ENCODE data around the gene WSCD2. TPM values are rescaled to one million over a fixed set of nuclear protein-coding genes. Genes with fewer than 3 reads are reported as not detected.

Gene WSCD2
- total and polyA plus RNA-seq, 2 donors (not counting 3 experiments of a cell fraction or from before 2014, with no cell fraction given), result not detected

- H3K36me3 ChIP-seq (ENCODE audit: control insufficient read depth in 2 of 2, extremely low read depth in 1 of 2, insufficient read depth in 2 of 2, low read length in 2 of 2), result no peaks in the 10 kb centered on the region
- no peaks in the 10 kb centered on the region for H3K79me2 ChIP-seq (ENCODE audit: control insufficient read depth, insufficient read depth, low read length)
- dilution Hi-C loops (cut with MboI; ENCODE audit: extremely low pct_ligation_motif_present, low sequenced_read_pairs) (no loop called here), intact Hi-C loops (cut with micrococcal nuclease) (no loop called here)
- no peak overlapping the region for H2AFZ ChIP-seq (ENCODE audit: low read depth, low read length)
- H3K4me2 ChIP-seq (ENCODE audit: insufficient read depth, low read length), result no peak overlapping the region
- FAIRE-seq (no peak), DNase-seq (ENCODE audit: low read depth, low spot score) (no peak)
- no peaks in the 10 kb centered on the region for H3K9me1 ChIP-seq (replicated peaks; ENCODE audit: control insufficient read depth, extremely low read depth, insufficient read depth, low read length)
- no peak overlapping the region for H3K9ac ChIP-seq (replicated peaks; ENCODE audit: extremely low read depth, insufficient read depth, low read length)
- ChIA-PET POLR2A (no interaction called here), CTCF (no interaction called here)
- no peaks in the 10 kb centered on the region for H3K4me1 ChIP-seq (ENCODE audit: control insufficient read depth, extremely low read depth, insufficient read depth, low read length)
- no peaks in the 10 kb centered on the region for H4K20me1 ChIP-seq (replicated peaks; ENCODE audit: control insufficient read depth, extremely low read depth, insufficient read depth, low read length)
- H3K27ac ChIP-seq (ENCODE audit: insufficient read depth, low read depth, low read length), result no peak overlapping the region
- no TSS peak for BruUV-seq (replicated peaks)
- no peaks in the 10 kb centered on the region for H3K9me3 ChIP-seq (replicated peaks; ENCODE audit: control insufficient read depth, insufficient read depth, low read length)
- H3K4me3 ChIP-seq (replicated peaks in 1 of 3; ENCODE audit: insufficient read depth in 1 of 3, low read depth in 1 of 3, low read length in 3 of 3), result no peak overlapping the region
- TF ChIP-seq JUN (IDR thresholded peaks at IDR 0.05; ENCODE audit: borderline replicate concordance, insufficient read depth, insufficient read length, low read depth), result no peak
- TF ChIP-seq MYC (IDR thresholded peaks at IDR 0.05; ENCODE audit: low read depth, low read length), result no peak
- no peak for TF ChIP-seq POLR2AphosphoS5 (IDR thresholded peaks at IDR 0.05; ENCODE audit: insufficient read depth, low read depth, low read length)
- no peaks in the 10 kb centered on the region for H3K27me3 ChIP-seq (ENCODE audit: control insufficient read depth in 2 of 2, insufficient read depth in 2 of 2, low read length in 2 of 2)
Observed at GRCh38 chr12:108147279-108147678, 18.2 kb downstream of the WSCD2 start.

- Histone ChIP-seq H3K27me3 (ENCODE audit: control insufficient read depth in 2 of 2, insufficient read depth in 2 of 2, low read length in 2 of 2) (no peaks in the 10 kb centered on the region), H3K9me3 (replicated peaks; ENCODE audit: control insufficient read depth, insufficient read depth, low read length) (no peaks in the 10 kb centered on the region), H3K79me2 (ENCODE audit: control insufficient read depth, insufficient read depth, low read length) (no peaks in the 10 kb centered on the region), H4K20me1 (replicated peaks; ENCODE audit: control insufficient read depth, extremely low read depth, insufficient read depth, low read length) (no peaks in the 10 kb centered on the region), H3K4me3 (replicated peaks in 1 of 3; ENCODE audit: insufficient read depth in 1 of 3, low read depth in 1 of 3, low read length in 3 of 3) (no peak overlapping the region), H3K27ac (ENCODE audit: insufficient read depth, low read depth, low read length) (no peak overlapping the region), H3K4me1 (ENCODE audit: control insufficient read depth, extremely low read depth, insufficient read depth, low read length) (no peaks in the 10 kb centered on the region), H2AFZ (ENCODE audit: low read depth, low read length) (no peak overlapping the region), H3K36me3 (ENCODE audit: control insufficient read depth in 2 of 2, extremely low read depth in 1 of 2, insufficient read depth in 2 of 2, low read length in 2 of 2) (no peaks in the 10 kb centered on the region), H3K9me1 (replicated peaks; ENCODE audit: control insufficient read depth, extremely low read depth, insufficient read depth, low read length) (no peaks in the 10 kb centered on the region), H3K4me2 (ENCODE audit: insufficient read depth, low read length) (no peak overlapping the region), H3K9ac (replicated peaks; ENCODE audit: extremely low read depth, insufficient read depth, low read length) (no peak overlapping the region)
- ChIA-PET POLR2A (no interaction called here), CTCF (no interaction called here)
- intact Hi-C loops (cut with micrococcal nuclease), result no loop called here
- FAIRE-seq (no peak), DNase-seq (ENCODE audit: low read depth, low spot score) (no peak)
- BruUV-seq (replicated peaks), result no TSS peak
- dilution Hi-C loops (cut with MboI; ENCODE audit: extremely low pct_ligation_motif_present, low sequenced_read_pairs), result no loop called here
- TF ChIP-seq POLR2A (IDR thresholded peaks at IDR 0.05; ENCODE audit: low read depth, low read length) (no peak), MYC (IDR thresholded peaks at IDR 0.05; ENCODE audit: low read depth, low read length) (no peak), MAX (IDR thresholded peaks at IDR 0.05; ENCODE audit: insufficient read depth, insufficient read length) (no peak), POLR2AphosphoS5 (IDR thresholded peaks at IDR 0.05; ENCODE audit: insufficient read depth, low read depth, low read length) (no peak), FOS (IDR thresholded peaks at IDR 0.05; ENCODE audit: borderline replicate concordance, insufficient read depth, low read length) (no peak), JUN (IDR thresholded peaks at IDR 0.05; ENCODE audit: borderline replicate concordance, insufficient read depth, insufficient read length, low read depth) (no peak), EZH2 (IDR thresholded peaks at IDR 0.05; ENCODE audit: borderline replicate concordance, low read depth, low read length, severe bottlenecking) (no peak), GATA2 (IDR thresholded peaks at IDR 0.05; ENCODE audit: insufficient read depth, insufficient read length, low read depth, low read length) (no peak), CTCF (IDR thresholded peaks at IDR 0.05; ENCODE audit: extremely low read depth in 1 of 2, insufficient read depth in 1 of 2, low read depth in 1 of 2, low read length in 2 of 2) (no peak)
Observed at GRCh38 chr12:108148521-108149074, 19.5 kb downstream of the WSCD2 start.
